ENCODE data around the gene KCNQ2.
"Not testable (repeated sequence)": the region's sequence is repeated elsewhere in the genome, so short reads cannot be mapped to it uniquely, and the experiment has no call there.

KCNQ2 gene

DNA sequence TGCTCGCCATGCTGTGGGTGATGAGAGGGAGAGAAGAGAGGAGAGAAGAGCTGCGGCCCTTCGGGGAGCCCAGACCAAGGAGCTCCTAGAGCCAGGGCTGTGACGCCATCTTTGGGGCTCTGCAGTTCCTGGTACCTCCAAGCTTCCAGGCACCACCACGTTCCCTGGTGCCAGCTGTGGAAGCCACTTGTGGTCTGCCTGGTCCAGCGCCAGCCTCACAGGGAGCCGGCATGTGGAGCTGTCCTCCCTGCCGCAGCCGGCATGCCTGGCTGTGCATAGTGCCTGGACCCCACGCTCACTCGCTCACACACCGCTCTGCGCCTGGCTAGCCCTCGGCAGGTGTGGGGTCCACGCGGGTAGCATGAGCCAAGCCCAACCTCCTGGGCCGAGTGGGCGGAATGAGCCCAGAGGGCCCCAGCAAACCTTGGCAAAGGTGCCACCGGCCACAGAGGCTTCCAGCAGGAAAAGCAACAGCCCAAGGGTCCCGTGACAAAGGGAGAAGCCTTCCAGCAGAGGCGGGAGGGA is 92.0 kb downstream of the KCNQ2 start:
- DNase-seq: no peak

DNA sequence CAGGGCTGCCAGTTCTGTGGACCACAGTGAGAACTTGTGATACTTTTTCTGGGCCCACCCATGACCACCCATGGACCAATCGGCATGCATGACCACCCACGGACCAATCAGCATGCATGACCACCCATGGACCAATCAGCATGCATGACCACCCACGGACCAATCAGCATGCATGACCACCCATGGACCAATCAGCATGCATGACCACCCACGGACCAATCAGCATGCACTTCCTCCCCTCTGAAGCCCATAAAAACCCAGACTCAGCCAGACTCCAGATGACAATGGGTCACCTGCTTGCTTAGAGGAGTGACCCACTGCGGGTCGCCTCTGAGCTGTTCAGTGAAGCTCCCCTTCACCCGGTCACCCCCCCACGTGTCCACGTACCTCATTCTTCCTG is 92.6 kb downstream of the KCNQ2 start:
- not testable (repeated sequence) for DNase-seq

DNA sequence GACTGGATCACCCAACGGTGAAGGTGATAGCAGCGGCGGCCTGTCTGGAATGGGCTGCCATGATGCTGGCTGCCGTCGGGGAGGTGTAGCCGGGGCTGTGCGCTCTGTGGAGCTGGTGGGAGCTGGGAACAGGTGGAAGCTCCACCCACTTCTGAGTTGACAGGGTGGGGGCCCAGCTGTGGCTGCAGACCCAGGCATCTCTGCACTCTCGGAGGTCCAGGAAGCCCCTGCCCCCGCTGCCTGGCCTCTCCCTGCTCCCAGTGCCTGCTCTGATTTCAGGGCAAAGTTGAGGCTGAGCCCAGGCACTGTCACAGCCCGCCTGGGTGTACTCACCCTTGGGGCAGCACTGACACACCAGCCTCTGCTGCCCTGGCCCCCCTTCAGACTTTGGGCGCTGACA is 93.2 kb downstream of the KCNQ2 start:
- DNase-seq: no peak

DNA sequence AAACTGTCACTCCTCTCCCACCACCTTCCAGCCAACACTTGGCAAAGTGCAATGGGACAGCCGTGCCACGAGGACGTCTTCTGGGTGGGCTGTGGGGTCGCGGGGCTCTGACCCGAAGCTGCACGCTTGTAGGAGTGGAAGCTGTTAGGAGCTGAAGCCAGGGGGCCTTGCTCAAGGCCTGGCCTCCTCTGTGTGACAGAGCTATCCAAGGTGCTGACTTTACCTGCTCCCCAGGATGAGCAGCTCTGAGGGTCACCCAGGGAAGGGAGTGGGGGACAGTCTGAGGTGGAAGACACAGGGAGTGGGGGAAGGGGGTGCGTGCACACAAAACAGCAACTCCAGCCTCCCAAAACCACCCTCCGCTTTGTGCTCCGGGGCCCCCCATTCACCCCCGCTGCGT is 93.8 kb downstream of the KCNQ2 start:
- DNase-seq: no peak

- no peak for DNase-seq
Observed at GRCh38 chr20:63377951-63378381, 94.5 kb downstream of the KCNQ2 start.

GRCh38 chr20:63377256-63377941 is 95.1 kb downstream of the KCNQ2 start:
- DNase-seq: no peak

GRCh38 chr20:63376283-63377250 is 95.9 kb downstream of the KCNQ2 start:
- no peak for DNase-seq

- no peak for DNase-seq
Observed at GRCh38 chr20:63375438-63375837, 97.0 kb downstream of the KCNQ2 start.

DNA sequence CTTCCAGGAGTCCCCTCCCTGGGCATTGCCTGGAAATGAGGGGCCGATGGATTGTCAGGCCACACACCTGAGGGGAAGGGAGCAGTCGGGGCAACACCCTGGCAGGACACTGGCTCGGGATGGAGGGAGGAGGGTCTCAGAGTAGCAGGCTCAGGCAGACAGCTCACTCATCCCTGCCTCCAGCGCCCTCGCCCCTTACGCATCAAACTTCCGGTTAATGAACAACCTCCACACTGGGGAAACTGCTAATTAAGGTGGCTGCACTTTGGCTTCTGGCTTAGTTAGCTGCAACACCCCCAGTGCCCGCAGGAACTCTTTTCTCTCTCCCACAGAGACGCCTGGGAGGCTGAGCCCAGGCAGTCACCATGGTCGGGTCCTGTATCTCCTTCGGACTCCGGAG is 98.0 kb downstream of the KCNQ2 start:
- DNase-seq: no peak

GRCh38 chr20:63373996-63374395 is 98.5 kb downstream of the KCNQ2 start:
- no peak for DNase-seq

DNA sequence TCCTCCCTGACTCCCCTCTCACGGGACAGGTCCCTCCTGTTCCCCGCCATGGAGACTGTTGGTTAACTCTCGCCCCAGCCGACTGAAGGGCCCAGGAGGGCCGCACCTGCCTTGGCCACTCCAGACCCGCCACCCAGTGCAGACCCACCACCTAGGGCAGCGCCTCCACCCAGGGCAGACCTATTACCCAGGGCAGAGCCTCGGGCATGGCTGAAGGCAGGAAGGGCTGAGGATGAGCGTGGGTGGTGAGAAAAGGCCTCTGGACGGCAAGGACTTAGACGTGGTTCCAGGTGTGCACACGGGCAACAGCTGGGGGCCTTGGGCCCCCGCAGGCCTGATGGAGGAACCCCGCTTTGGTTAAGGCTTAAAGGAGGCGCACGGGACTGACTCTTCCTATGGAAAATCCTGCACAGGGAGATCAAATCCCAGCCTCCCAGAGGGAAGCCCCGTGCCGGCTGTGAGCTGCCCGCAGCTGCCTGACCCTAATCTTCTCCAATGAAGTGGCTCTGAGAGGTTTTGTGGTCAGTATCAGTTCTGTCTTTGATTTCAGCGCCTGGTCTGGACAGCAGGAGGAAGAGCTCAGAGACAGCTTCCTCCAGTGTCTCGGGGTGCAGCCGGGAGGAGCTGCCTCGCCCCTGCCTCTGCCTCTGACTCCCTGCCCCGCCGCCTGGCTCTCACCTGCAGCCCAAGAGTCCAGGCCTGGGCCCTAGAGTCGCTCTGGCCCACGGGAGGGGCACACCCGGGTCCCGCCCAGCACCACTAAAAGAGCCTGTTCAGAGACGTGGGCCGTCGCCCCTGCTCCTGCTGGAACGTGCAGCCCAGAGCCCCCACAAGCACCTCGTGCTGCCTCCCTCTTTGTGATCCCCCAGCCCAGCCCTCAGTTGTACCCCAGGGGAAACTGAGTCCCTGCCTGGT is 99.2 kb downstream of the KCNQ2 start:
- DNase-seq: no peak

- no peak for DNase-seq
Observed at GRCh38 chr20:63371291-63371865, 101.1 kb downstream of the KCNQ2 start.

GRCh38 chr20:63370618-63371187 is 101.8 kb downstream of the KCNQ2 start:
- no peak for DNase-seq

- no peak for DNase-seq
Observed at GRCh38 chr20:63369724-63370617, 102.5 kb downstream of the KCNQ2 start.

DNA sequence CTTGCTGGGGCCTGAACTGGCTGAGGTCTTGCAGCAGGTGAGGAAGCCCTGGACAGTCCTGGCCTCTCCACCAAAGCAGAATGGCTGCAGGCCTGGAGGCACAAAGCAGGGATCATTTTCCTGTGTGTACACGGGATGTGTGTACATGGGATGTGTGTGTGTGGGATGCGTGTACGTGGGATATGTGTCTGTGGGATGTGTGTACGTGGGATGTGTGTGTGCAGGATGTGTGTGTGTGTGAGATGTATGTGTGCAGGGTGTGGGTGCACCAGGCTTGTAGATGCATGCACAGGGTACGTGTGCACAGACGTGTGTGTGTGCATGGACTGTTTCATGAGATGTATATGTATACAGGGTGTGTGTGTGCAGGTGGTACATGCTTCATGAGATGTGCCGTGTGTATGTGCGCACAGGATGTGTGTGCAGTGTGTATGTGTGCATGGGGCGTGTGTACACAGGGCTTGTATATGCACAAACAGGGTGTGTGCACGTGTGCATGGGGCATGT is 103.4 kb downstream of the KCNQ2 start:
- no peak for DNase-seq

GRCh38 chr20:63368151-63368550 is 104.3 kb downstream of the KCNQ2 start:
- DNase-seq: no peak

DNA sequence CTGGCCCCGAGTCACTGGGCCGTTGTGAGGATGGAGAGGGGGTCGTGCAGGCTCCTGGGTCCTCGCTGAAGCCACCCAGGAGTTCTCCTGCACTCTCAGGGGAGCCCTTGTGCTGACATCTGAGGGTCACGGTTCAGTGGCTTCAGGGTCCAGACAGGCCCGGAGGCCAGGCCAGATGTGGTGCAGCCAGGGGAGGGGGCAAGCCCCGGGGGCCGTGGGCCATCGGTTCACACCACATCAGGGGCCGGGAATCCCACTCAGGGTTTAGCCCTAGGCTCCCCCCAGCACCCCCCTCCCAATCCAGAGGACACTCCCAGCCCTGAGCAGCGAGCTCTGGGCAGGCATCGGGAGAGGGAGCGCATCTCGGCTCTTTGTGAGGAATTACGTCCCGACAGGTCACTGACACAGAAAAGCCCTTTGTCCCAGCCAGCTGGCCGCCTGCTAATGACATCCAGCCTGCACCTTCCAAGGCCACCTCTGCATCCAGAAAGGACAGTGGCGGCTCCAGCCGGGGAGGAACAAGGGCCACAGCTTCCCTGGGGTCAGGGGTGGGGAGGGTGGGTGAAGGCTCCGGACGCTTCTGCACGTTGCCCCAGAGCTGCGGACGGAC is 104.9 kb downstream of the KCNQ2 start:
- no peak for DNase-seq

- no peak for DNase-seq
Observed at GRCh38 chr20:63366390-63367365, 105.8 kb downstream of the KCNQ2 start.
